Pancreas (tissue), 10 donors: ENCODE data around the gene CLDN4. TPM values are rescaled to one million over a fixed set of nuclear protein-coding genes. Genes with fewer than 3 reads are reported as not detected.
A peak's percentile ranks its signal among the peaks of the same experiment; 100 is the strongest.

ENCODE experiments used
- ATAC-seq, 4 donors: fragments of 200-7000 bp; cut with Tn5 transposase; one replicate each; pipeline versions ENCODE4 v1.8.0 to v1.9.1; 2020; ENCODE audit warnings: mild to moderate bottlenecking in 4 of 4, moderate library complexity in 4 of 4
- DNase-seq, 6 donors: peaks; one replicate each; pipeline ENCODE4 v3.0.0-alpha.2; 2020
- FAIRE-seq: peaks from 2 replicates; lab custom pipeline; 2012; peaks lifted over from hg19 to GRCh38; lab: Jason Lieb, UNC
- H3K27ac ChIP-seq, 4 donors: fragments of 200-600 bp; sonication (generic); 1 replicate in 3 of 4; 2 replicates in 1 of 4; pipeline versions ENCODE4 v1.5.0 to v1.8.0; 2020
- H3K27me3 ChIP-seq, 4 donors: fragments of 200-600 bp; one replicate each; pipeline ENCODE4 v1.8.0; 2021
- H3K36me3 ChIP-seq, 3 donors: fragments of 200-600 bp; sonication (generic) in 1 of 3; one replicate each; pipeline versions ENCODE4 v1.5.0 to v1.8.0; 2020 to 2021
- H3K4me1 ChIP-seq, 3 donors: fragments of 200-600 bp; one replicate each; pipeline ENCODE4 v1.8.0; 2021
- H3K4me3 ChIP-seq, 4 donors: fragments of 200-600 bp; sonication (generic) in 2 of 4; one replicate each; pipeline versions ENCODE4 v1.5.0 to v1.8.0; 2020 to 2021
- H3K9me3 ChIP-seq, 4 donors: fragments of 200-600 bp; one replicate each; pipeline ENCODE4 v1.8.0; 2021
- WGBS, 2 donors: extraction: QIAGEN DNeasy Blood & Tissue Kit; methylation state at CpG; one replicate each; pipeline ENCODE4 v1.1.7; 2013; 5-methylcytosine and 5-hydroxymethylcytosine counted together
- intact Hi-C, 3 donors: fragments of 100-400 bp; cut with DNase I; formaldehyde crosslinking; loops; one replicate each; pipeline versions ENCODE4 v1.11.1 to v1.14.2; 2022
- polyA plus RNA-seq, 2 donors: library from polyadenylated mRNA; stranded (reverse); fragments of 200-250 nt; gene quantifications; one replicate each; pipeline ENCODE4 v1.2.3, GENCODE V29; 2013
- total RNA-seq, 6 donors: library from RNA; stranded (reverse); fragmentation: NEBNext Ultra II Directional in 4 of 6; extraction: Animal tissue kit (Norgen Biotek cat#: 25700) in 4 of 6; gene quantifications; one replicate each; pipeline versions ENCODE4 v1.2.1 to v1.2.4, GENCODE V29; 2021 to 2023
- TF ChIP-seq, protein P1 (sequence below), 4 donors: fragments of 200-600 bp; sonication (generic) in 3 of 4; IDR thresholded peaks; one replicate each; pipeline versions ENCODE4 v1.5.0 to v1.8.0; 2021; ENCODE audit warnings: antibody characterized with exemption in 4 of 4
- donor health status: healthy with polysubstance abuse.
- donor health status: DM: no; HTN: no; CAD: no; lungs with moderate emphysema.
- donor health status: DM: no; HTN: no; CAD: no.
- donor health status: control.
- donor health status: control.
- donor health status: Bipolar disorder and iron deficiency.
- donor health status: DM: yes; HTN: yes; CAD: no.
- donor health status: DM: no; HTN: no; CAD: no.
- donor health status: DM: no; HTN: no; CAD: no.
- donor health status: DM: yes; HTN: yes; CAD: no.

Gene CLDN4
- total and polyA plus RNA-seq, 8 donors: 47.8 to 150 (median 71.9) TPM

DNA sequence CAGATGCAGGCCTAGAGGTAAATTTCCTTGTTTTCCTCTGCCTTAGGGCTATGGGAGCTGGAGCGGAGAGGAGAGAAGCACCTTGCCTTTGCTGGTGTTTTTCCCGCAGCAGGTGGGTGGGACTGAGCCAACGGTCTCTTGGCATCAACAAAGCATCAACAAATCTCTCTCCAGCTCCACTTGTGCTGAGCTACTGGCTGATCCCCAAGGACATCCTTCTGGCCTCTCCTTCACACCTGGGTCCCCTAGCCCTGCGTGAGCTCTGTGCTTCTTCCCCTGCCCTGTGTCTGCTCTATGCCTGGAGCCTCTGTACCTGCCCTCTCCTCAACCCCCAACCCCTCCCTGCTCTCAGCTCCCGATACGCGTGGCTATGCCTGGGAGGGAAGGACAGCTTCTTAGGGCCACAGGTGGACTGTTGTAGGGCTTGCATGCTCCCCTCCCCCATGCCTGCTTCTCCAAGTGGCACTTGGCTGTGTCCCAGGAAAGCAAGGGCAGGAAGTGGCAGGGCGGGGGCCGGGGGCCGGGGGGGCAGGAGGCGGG lies 3.2 kb upstream of the CLDN4 start:
- ATAC-seq: peak; percentile 46 to 57 (median 54)
- Histone ChIP-seq H3K27ac (peak overlapping the region; percentile 85 to 98 (median 92)), H3K36me3 (no peaks in the 10 kb centered on the region), H3K4me3 (no peak overlapping the region), H3K4me1 (peaks cover 31 to 52% (median 38%) of the 10 kb centered on the region in 3 donors), H3K9me3 (no peaks in the 10 kb centered on the region), H3K27me3 (no peaks in the 10 kb centered on the region)
- TF ChIP-seq, protein P1, sequence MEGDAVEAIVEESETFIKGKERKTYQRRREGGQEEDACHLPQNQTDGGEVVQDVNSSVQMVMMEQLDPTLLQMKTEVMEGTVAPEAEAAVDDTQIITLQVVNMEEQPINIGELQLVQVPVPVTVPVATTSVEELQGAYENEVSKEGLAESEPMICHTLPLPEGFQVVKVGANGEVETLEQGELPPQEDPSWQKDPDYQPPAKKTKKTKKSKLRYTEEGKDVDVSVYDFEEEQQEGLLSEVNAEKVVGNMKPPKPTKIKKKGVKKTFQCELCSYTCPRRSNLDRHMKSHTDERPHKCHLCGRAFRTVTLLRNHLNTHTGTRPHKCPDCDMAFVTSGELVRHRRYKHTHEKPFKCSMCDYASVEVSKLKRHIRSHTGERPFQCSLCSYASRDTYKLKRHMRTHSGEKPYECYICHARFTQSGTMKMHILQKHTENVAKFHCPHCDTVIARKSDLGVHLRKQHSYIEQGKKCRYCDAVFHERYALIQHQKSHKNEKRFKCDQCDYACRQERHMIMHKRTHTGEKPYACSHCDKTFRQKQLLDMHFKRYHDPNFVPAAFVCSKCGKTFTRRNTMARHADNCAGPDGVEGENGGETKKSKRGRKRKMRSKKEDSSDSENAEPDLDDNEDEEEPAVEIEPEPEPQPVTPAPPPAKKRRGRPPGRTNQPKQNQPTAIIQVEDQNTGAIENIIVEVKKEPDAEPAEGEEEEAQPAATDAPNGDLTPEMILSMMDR (IDR thresholded peaks at IDR 0.05): no peak
- peak; percentile 86 to 95 (median 94) for DNase-seq
- intact Hi-C loops: no loop called here
- FAIRE-seq: no peak
- WGBS, 2 donors: 3% methylated on average over 11 of the region's 11 CpGs

DNA sequence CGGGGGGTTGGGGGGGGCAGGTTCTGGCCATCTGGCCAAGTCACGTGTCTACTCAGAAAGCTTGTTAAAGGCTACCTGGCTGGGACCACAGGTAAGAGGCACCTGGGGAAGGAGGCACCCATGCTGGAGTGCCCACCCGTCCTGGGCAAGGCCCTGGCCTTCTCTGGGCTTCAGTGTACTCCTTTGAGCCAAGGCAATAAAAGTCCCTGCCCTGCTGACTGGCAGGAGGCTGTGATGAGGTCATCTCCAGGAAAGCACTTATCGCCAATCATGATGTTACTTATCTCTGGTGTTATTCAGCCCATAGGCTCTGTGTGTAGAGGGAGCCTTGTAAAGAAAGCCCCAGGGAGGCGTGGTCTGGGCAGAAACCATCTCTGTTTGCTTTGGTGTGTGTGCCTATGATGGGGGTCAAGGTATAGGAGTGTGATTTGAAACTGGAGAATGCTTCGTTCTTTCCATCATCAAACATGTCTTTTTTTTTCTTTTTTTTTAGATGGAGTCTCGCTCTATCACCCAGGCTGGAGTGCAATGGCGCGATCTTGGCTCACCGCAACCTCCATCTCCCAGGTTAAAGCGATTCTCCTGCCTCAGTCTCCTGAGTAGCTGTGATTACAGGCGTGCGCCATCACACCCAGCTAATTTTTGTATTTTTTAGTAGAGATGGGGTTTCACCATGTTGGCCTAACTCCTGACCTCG lies 2.5 kb upstream of the CLDN4 start:
- Histone ChIP-seq H3K9me3 (no peaks in the 10 kb centered on the region), H3K27ac (peak overlapping the region; percentile 85 to 98 (median 92)), H3K27me3 (no peaks in the 10 kb centered on the region), H3K36me3 (no peaks in the 10 kb centered on the region), H3K4me1 (peaks cover 31 to 52% (median 38%) of the 10 kb centered on the region in 3 donors), H3K4me3 (no peak overlapping the region)
- intact Hi-C loops: no loop called here
- DNase-seq (peak in 3 of 6 donors; percentile 9 to 85 (median 84)), ATAC-seq (peak; percentile 42 to 51 (median 48)), FAIRE-seq (peak; percentile 17)
- TF ChIP-seq, protein P1 (IDR thresholded peaks at IDR 0.05): no peak
- 48 to 49% methylated on average over 14 of the region's 14 CpGs for WGBS, 2 donors

DNA sequence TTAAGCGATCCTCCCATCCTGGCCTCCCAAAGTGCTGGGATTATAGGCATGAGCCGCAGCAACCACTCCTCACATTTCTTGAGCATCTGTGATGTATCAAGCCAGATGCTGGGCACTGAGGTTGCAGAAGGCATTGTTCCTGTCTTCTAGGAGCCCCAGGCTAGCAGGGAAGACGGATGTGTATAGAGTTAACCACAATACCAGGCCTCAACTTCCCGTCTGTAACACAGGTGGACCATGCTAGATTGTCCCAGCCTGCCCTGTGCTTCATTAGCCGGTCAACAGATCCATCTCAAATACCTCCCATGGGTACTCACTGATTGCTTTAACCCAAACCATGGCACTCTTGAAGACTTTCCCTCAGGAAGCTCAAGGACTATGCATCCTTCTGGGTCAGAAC lies 1.8 kb upstream of the CLDN4 start:
- H3K36me3 ChIP-seq: no peaks in the 10 kb centered on the region
- no peak overlapping the region for H3K4me3 ChIP-seq
- WGBS, 2 donors: 92 to 94% methylated on average over 5 of the region's 5 CpGs
- no peak for ATAC-seq
- H3K27ac ChIP-seq: peak overlapping the region; percentile 85 to 98 (median 92)
- intact Hi-C loops: no loop called here
- no peaks in the 10 kb centered on the region for H3K9me3 ChIP-seq
- peak in 1 of 6 donors; percentile 8 for DNase-seq
- no peak for FAIRE-seq
- TF ChIP-seq, protein P1 (IDR thresholded peaks at IDR 0.05): no peak
- H3K27me3 ChIP-seq: no peaks in the 10 kb centered on the region
- H3K4me1 ChIP-seq: peaks cover 31 to 56% (median 38%) of the 10 kb centered on the region in 3 donors

DNA sequence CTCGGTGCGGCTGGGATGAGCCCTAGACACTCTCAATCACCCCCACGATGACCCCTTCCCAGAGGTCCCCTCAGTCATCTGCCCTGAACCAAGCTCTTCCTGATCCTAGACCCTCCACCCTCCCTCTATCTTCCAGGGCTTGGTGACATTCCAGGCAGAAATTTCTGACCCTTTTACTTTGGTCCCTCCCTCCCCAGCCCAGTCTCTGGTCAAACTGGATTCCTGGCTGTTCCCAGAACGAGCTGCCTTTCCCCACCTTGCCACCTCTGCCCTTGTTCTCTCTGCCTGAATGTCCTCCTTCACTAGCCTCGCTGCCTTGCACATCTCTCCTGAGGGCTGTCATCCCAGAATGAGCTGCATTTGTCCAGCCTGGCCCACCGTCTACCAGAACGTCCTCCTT lies 1.3 kb upstream of the CLDN4 start:
- Histone ChIP-seq H3K4me1 (peaks cover 31 to 56% (median 38%) of the 10 kb centered on the region in 3 donors), H3K27me3 (no peaks in the 10 kb centered on the region), H3K9me3 (no peaks in the 10 kb centered on the region), H3K36me3 (no peaks in the 10 kb centered on the region), H3K4me3 (no peak overlapping the region), H3K27ac (peak overlapping the region in 3 of 4 donors; percentile 85 to 98 (median 98))
- FAIRE-seq (no peak), ATAC-seq (no peak), DNase-seq (no peak)
- 54% methylated on average over 6 to 7 of the region's 7 CpGs for WGBS, 2 donors
- TF ChIP-seq, protein P1 (IDR thresholded peaks at IDR 0.05): no peak
- intact Hi-C loops: no loop called here
